Stimulated activated CD8-positive, alpha-beta memory T cell treated with anti-CD3 and anti-CD28 coated beads, Interleukin-12 subunit alpha, Interleukin-12 subunit beta, amount 100 ng/mL, for 4 hours (primary cell): ENCODE data around the gene FBXL15.
A peak's percentile ranks its signal among the peaks of the same experiment; 100 is the strongest.

Experiments used
- DNase-seq: peaks from one replicate; pipeline ENCODE4 v3.0.0-alpha.2; 2020; ENCODE audit warnings: low read depth

Gene FBXL15

DNA sequence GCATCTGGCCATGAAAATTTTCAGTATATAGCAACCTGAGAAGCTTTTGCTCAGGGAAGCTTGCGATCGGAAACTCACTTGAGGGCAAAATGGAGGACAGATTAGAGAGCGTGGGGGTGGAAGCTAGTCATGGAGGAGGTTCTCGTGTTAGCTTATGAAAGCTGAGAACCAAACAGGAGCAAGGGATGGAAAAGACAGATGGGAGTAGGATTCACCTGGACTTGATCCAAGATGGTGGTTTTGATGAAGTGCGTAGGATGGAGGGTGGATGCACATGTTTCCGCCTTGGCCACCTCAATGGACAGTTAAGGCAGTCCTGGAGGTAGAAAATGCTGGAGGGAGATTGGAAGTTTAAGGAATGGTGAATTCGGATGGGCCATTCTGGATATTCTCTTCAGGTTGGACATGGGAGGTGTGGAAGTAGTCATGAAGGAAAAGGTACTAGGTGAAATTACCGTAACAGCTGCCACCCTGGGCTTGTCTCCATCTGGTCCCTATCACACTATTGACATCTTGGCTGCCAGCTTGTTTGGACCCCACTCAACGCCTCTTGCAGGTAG is 37.0 kb downstream of the FBXL15 start:
- no peak for DNase-seq

DNA sequence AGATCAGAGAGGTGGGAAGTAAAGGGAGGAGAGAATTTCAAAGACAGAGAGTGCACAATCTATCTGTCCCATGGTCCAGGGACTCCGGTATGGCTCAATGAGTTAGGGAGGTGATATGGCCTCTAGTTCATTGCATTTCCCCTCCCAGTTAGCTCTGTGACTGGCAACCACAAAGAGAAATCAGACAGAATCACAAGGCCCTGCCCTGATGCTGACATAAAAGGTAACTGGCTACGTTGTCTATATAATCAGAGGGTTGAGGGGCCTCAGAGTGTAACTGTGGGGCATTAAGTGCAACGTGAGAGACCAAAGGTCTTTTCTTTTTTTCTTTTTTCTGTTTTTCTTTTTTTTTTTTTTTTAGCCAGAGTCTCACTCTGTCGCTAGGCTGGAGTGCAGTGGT is 38.0 kb downstream of the FBXL15 start:
- DNase-seq = no peak

DNA sequence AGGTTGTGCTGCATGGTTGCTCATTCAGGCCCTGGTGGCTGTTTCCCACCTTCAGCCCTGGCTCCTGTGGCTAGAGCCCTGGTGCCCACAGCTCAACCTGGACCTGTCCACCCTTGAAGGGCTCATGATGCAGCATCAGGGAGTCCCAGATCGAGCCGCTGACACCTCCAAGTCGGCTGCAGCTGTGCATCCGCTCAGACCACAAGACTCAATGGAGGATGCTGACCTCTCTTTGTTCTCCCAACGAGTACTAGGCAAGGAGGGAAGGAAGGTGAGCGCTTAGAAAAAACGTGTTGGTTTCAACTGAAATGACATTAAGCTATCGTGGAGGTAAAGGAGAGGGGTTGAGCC is 40.2 kb downstream of the FBXL15 start:
- DNase-seq = no peak

DNA sequence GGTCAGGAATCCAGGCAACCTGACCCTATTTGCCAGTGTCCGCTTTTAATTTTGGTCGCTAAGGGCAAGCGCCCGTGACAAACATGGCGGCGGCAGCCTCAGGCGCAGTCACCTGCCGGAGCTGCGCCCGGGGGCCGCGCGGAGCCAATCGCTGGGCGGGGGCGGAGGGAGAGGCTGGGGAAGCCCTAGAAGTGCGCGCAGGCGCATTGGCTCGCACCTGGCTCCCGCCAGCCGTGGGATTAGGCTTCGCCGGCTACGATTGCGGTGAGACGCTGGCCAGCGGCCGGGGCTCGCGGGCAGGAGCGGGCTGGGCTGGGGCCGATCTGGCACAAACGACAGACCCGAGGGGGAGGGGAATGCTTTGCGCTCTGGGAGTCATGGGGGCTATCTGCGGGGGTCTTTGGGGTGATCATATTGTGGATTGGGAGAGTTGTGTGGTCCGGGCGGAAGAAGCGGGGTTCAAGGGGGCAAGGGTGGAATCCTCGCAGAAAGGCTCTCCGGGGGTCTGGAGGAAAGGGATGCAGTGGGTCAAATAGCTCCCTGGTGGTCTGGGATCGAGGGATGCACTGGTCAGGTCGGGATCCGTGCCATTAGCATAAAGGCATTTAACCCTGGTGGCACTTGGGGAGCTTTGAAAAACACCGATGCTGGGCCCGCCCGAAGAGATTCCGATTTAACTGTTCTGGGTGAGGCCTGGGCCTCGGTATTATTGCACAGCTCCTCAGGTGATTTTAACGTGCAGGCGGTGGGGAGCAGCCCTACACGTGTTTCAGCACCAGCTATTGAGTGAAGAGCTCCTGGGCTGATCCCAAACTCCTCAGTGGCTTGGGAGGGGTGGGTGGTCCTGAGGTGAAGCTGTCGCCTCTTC is 40.8 kb downstream of the FBXL15 start:
- peak; percentile 87 for DNase-seq

DNA sequence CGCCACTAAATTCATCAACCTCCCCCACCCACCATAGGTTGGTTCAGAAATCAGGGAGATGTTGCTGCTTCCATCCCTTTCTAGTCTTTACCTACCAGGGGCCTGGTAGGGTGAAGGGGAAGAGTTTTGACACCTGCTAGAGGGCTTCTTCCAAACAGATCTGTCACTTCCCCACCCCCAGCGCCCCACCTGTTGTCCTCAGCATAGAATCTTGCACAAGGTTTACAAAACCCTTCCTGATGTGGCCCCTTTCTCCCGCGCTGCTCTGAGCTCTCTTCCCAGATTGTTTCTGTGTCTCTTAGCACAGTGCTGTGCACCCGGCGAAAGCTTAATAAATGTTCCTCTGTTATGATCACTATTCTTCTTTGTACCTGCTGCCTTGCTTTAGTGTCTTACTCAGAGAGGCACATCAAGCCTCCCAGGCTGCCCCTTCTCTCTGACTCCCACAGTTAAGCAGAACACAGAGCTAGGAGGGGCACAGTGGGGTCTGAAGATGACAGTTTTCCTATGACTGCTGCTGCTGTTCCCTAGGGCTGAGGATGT is 41.9 kb downstream of the FBXL15 start:
- no peak for DNase-seq

DNA sequence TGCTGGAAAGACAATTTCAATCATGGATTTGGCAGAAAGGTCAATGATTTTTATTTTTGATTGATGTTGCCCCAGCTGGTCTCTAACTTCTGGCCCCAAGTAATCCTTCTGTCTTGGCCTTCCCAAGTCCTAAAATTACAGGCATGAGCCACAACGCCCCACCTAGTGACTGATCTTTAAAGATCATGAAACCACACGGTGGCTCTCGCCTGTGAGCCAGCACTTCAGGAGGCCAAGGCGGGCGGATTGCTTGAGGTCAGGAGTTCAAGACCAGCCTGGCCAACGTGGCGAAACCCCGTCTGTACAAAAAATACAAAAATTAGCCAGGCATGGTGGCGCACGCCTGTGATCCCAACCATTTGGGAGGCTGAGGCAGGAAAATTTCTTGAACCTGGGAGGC is 43.3 kb downstream of the FBXL15 start:
- DNase-seq = no peak

DNA sequence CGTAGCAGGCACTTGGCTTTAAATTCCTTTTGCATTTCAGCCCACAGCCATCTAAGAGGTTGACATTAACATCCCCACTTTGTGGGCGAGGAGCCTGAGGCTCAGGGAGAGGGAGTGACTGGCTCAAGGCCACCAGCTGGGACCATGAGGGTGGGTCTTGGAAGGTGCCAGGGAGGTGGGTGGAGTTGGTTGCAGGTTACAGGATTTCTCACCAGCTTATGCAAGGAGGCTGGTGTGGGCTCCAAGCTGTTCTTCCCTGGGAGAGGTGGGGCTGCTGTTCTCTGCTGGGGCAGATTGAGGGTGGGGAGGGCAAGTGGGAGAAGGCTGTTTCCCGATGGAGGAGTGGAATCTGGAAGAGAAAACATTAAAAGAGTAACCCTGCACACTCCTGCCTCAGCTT is 44.8 kb downstream of the FBXL15 start:
- no peak for DNase-seq

DNA sequence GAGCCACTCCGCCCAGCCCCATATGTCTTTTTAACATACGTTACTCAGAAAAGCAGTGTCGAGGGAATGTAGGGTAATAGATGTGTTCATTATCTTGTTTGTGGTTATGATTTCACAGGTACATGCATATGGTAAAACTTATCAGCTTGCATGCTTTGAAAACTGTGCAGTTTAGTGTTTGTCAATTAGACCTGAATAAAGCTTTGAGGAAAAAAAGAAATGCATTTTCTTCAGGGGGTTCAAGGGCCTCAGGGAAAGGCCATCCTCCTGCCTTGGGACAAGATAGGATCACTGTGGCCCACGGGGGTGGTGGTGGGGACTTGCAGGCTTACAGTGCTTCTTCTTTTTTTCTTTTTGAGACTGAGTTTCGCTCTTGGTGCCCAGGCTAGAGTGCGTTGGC is 46.7 kb downstream of the FBXL15 start:
- no peak for DNase-seq

DNA sequence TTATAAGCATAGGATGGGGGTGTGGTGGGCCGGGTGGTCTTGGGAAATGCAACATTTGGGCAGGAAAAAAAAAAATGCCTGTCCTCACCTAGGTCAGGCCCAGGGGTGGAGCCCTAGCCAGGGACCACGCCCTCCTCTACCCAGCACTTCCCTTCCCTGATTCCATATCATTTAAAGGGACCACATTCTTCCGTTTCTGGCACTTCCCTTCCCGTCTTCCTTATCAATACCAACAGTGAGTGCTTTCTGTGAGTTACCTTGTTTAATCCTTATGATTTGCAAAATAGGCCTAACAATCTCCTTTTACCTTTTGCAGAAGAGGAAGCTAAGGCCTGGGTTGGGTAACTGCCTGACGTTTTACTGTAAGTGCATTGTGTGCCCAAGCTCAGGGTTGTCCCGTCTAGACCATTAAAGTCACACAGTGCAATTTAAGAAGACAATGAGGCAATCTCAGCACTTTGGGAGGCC is 47.4 kb downstream of the FBXL15 start:
- DNase-seq = no peak

DNA sequence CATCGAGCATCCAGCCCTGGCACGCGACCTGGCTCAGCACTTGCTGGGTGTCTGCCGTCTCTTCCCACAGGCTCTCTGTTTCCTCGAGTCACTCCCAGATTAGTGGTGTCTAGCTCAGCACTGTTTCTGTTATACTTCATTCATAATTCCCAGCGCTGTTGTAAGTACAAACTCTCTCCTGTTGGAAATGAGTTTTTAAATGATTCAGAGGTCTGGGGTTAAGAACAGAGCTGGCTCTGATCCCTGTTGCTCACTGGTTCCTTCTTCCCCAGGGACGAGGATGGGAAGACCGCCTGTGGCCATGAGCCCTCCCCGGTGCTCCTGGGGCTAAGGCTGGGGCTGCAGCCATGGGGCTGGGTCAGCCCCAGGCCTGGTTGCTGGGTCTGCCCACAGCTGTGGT is 48.0 kb downstream of the FBXL15 start:
- no peak for DNase-seq

DNA sequence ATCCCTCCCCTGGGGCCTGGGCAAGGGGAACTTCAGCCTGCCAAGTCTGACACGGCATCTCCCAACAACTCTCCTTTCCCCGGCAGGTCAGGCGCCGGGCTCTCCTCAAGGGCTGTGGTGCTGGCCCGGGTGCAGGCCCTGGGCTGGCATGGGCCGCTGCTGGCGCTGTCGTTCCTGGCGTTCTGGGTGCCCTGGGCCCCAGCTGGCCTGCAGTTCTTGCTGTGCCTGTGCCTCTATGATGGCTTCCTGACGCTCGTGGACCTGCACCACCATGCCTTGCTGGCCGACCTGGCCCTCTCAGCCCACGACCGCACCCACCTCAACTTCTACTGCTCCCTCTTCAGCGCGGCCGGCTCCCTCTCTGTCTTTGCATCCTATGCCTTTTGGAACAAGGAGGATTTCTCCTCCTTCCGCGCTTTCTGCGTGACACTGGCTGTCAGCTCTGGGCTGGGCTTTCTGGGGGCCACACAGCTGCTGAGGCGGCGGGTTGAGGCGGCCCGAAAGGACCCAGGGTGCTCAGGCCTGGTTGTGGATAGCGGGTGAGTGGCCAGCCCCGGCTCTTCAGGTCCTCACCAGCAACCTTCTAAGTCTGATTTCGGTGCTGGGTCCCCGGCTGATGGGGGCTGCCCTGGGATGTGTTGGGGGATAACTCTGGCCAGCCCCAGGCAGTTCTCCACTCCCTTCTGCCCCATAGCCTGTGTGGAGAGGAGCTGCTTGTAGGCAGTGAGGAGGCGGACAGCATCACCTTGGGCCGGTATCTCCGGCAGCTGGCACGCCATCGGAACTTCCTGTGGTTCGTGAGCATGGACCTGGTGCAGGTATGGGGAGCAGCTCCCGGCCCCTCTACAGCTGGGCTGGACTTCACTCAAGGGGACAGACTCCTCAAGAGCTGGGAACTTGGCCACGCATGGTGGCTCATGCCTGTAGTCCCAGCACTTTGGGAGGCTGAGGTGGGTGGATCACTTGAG is 50.2 kb downstream of the FBXL15 start:
- no peak for DNase-seq
